Measurements from ENCODE around the gene MYLIP. TPM values are rescaled to one million over a fixed set of nuclear protein-coding genes. Genes with fewer than 3 reads are reported as not detected.

MYLIP gene
- total and polyA plus RNA-seq, 2 donors from 2014 or later, result 27.1 to 52.8 TPM

DNA sequence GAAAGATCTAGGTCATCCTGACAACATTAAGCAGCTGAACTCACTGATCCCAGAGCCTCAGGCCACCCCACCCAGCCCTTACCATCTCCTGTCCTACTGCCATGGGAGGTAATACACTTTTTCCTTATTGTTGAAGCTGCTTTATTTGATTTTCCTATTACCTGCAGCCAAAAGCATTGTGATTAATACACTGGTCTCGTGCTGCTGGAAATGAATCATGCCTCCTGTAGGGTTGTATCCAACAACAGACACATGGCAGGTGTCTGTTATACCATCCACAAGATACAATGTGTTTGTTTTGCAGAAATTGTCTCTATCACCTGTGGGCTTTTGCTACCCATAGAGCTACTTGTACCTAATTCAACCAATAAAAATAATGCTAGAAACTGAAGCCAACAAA, 34.2 kb downstream of the MYLIP start:
- Histone ChIP-seq H3K27me3 (ENCODE audit: control insufficient read depth, insufficient read depth, low read length) (no peaks in the 10 kb centered on the region), H3K9ac (ENCODE audit: low read length in 3 of 3) (no peak overlapping the region), H3K36me3 (ENCODE audit: control insufficient read depth in 2 of 3, insufficient read depth in 3 of 3, low read length in 3 of 3) (no peaks in the 10 kb centered on the region), H3K4me1 (ENCODE audit: control insufficient read depth in 2 of 3, insufficient read depth in 2 of 3, low read depth in 1 of 3, low read length in 3 of 3) (peaks cover 0 to 3% (median 0%) of the 10 kb centered on the region in 3 donors), H3K4me3 (ENCODE audit: low read length in 3 of 3) (no peak overlapping the region), H3K9me3 (ENCODE audit: control insufficient read depth in 2 of 3, insufficient read depth in 1 of 3, low read length in 3 of 3) (no peaks in the 10 kb centered on the region), H3K27ac (ENCODE audit: low read depth in 2 of 2, low read length in 2 of 2) (no peak overlapping the region)
- TF ChIP-seq, protein P1, sequence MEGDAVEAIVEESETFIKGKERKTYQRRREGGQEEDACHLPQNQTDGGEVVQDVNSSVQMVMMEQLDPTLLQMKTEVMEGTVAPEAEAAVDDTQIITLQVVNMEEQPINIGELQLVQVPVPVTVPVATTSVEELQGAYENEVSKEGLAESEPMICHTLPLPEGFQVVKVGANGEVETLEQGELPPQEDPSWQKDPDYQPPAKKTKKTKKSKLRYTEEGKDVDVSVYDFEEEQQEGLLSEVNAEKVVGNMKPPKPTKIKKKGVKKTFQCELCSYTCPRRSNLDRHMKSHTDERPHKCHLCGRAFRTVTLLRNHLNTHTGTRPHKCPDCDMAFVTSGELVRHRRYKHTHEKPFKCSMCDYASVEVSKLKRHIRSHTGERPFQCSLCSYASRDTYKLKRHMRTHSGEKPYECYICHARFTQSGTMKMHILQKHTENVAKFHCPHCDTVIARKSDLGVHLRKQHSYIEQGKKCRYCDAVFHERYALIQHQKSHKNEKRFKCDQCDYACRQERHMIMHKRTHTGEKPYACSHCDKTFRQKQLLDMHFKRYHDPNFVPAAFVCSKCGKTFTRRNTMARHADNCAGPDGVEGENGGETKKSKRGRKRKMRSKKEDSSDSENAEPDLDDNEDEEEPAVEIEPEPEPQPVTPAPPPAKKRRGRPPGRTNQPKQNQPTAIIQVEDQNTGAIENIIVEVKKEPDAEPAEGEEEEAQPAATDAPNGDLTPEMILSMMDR (IDR thresholded peaks at IDR 0.05; ENCODE audit: borderline replicate concordance, extremely low read depth, insufficient read depth), result no peak
- FAIRE-seq (no peak), DNase-seq (no peak)
- intact Hi-C loops (cut with DNase I), result no loop called here

DNA sequence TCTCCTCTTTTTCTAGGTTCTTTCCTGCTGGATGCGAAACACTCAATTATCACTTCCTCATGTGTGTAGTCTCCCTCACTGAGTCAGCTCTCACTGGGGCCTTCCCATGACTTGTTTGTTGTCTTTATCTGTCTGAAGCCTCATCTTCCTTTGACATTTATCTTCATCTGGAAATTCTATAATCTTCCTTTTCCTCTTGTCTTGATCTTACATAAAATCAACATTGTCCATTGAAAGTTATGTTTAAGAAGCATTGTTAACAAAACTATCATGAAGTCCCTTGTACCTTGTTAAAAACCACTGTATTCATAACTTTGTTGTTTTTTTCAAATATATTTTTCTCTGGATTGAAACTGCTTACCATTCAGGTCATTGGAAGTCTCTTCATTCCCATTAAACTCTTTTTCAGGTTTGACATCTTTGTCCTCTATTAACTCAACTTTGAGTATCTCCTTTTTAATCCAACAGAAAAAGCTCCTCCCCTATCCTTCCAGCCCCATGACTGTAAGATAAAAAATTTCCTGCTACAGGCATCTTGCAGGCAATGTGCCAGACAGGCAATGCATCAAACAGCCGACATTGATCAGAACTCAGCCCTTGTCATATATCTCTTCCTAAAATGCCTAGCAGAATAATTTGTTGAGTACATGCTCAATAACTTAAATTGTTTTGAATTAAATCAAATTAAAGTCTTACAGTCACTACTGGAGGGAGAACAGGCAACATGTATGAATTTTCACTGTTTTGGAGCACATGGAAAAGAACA, 34.8 kb downstream of the MYLIP start:
- Histone ChIP-seq H3K27me3 (ENCODE audit: control insufficient read depth, insufficient read depth, low read length) (no peaks in the 10 kb centered on the region), H3K36me3 (ENCODE audit: control insufficient read depth in 2 of 3, insufficient read depth in 3 of 3, low read length in 3 of 3) (no peaks in the 10 kb centered on the region), H3K4me1 (ENCODE audit: control insufficient read depth in 2 of 3, insufficient read depth in 2 of 3, low read depth in 1 of 3, low read length in 3 of 3) (peaks cover 0 to 7% (median 0%) of the 10 kb centered on the region in 3 donors), H3K9ac (ENCODE audit: low read length in 3 of 3) (no peak overlapping the region), H3K4me3 (ENCODE audit: low read length in 3 of 3) (no peak overlapping the region), H3K9me3 (ENCODE audit: control insufficient read depth in 2 of 3, insufficient read depth in 1 of 3, low read length in 3 of 3) (no peaks in the 10 kb centered on the region), H3K27ac (ENCODE audit: low read depth in 2 of 2, low read length in 2 of 2) (no peak overlapping the region)
- intact Hi-C loops (cut with DNase I), result no loop called here
- FAIRE-seq (no peak), DNase-seq (no peak)
- TF ChIP-seq, protein P1 (IDR thresholded peaks at IDR 0.05; ENCODE audit: borderline replicate concordance, extremely low read depth, insufficient read depth), result no peak

DNA sequence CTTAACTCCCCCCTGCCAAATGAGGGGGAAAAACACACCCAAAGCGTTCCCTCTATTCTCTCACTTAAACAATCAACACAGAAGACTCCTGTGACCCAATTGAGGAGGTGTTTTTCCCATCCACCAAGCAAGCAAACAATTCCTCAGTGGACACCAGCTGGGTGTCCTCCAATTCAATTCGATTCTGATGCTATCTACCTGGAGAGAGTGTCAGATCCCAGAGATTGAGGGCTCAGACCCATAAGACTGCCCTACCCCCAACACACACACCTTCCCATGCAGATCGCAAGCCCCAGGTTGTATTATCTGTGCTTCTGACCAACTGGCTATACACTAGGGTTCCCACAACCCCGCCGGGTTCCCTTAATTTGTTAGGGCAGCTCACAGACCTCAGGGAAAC, 36.8 kb downstream of the MYLIP start:
- peaks cover 0 to 7% (median 0%) of the 10 kb centered on the region in 3 donors for H3K4me1 ChIP-seq (ENCODE audit: control insufficient read depth in 2 of 3, insufficient read depth in 2 of 3, low read depth in 1 of 3, low read length in 3 of 3)
- H3K4me3 ChIP-seq (ENCODE audit: low read length in 3 of 3), result no peak overlapping the region
- no peak for DNase-seq
- H3K27ac ChIP-seq (ENCODE audit: low read depth in 2 of 2, low read length in 2 of 2), result no peak overlapping the region
- H3K36me3 ChIP-seq (ENCODE audit: control insufficient read depth in 2 of 3, insufficient read depth in 3 of 3, low read length in 3 of 3), result no peaks in the 10 kb centered on the region
- no peak for FAIRE-seq
- no peak overlapping the region for H3K9ac ChIP-seq (ENCODE audit: low read length in 3 of 3)
- no peaks in the 10 kb centered on the region for H3K27me3 ChIP-seq (ENCODE audit: control insufficient read depth, insufficient read depth, low read length)
- intact Hi-C loops (cut with DNase I), result no loop called here
- TF ChIP-seq, protein P1 (IDR thresholded peaks at IDR 0.05; ENCODE audit: borderline replicate concordance, extremely low read depth, insufficient read depth), result no peak
- no peaks in the 10 kb centered on the region for H3K9me3 ChIP-seq (ENCODE audit: control insufficient read depth in 2 of 3, insufficient read depth in 1 of 3, low read length in 3 of 3)

All from kidney (tissue), 14 donors.